Measurements from ENCODE around the gene NAALADL2. TPM values are rescaled to one million over a fixed set of nuclear protein-coding genes. Genes with fewer than 3 reads are reported as not detected.

The NAALADL2 gene
- total and polyA plus RNA-seq, 2 of the 8 experiments (the other 6 are each of a cell fraction or from before 2014, with no cell fraction given): 0.12 to 0.22 TPM

DNA sequence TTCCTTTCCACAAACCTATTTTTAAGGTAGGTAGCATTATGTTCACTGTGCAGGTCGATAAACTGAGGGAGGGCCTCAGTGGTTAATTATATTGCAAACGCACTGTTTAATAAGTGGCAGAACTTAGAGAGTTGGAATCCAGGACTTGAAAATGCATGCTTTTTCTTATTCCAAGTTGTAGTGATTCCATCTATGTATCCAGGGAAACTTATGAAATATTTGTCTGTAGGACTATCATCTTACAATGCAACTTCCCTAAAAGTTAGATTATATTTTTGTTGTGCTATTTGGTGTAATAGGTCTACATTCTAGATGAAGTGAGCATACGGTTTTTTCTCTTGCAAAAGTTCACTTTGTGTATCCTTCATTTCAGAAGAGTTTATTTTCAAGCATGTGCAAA is 419.5 kb downstream of the NAALADL2 start:
- Histone ChIP-seq H4K5ac (ENCODE audit: insufficient read length, low read depth, low read length) (no peak overlapping the region), H3K79me2 (ENCODE audit: control insufficient read depth in 1 of 2, insufficient read depth in 2 of 2, low read length in 2 of 2) (no peaks in the 10 kb centered on the region), H3K79me1 (ENCODE audit: low read depth, low read length) (no peaks in the 10 kb centered on the region), H3K56ac (replicated peaks; ENCODE audit: insufficient read length, low read depth, low read length) (no peak overlapping the region), H3K18ac (ENCODE audit: extremely low read depth, low read length) (no peak overlapping the region), H2BK20ac (ENCODE audit: low read length) (no peak overlapping the region), H3K4ac (replicated peaks; ENCODE audit: insufficient read length, low read depth, low read length) (no peak overlapping the region), H3K9me3 (ENCODE audit: insufficient read depth in 2 of 2, low read depth in 1 of 2, low read length in 1 of 2) (no peaks in the 10 kb centered on the region), H3K23me2 (ENCODE audit: low read depth, low read length) (no peaks in the 10 kb centered on the region; the same call in 1 of the 2 replicates), H3K4me2 (ENCODE audit: insufficient read depth in 1 of 2, low read depth in 2 of 2, low read length in 2 of 2) (no peak overlapping the region), H2AFZ (ENCODE audit: low read length) (no peak overlapping the region), H4K20me1 (replicated peaks in 1 of 2; ENCODE audit: control insufficient read depth in 1 of 2, insufficient read depth in 2 of 2, low read length in 2 of 2) (no peaks in the 10 kb centered on the region), H2BK120ac (replicated peaks; ENCODE audit: low read depth, low read length) (no peak overlapping the region), H2BK15ac (ENCODE audit: low read length) (no peak overlapping the region), H4K91ac (replicated peaks; ENCODE audit: insufficient read length, low read length) (no peak overlapping the region), H3K14ac (ENCODE audit: insufficient read length) (no peak overlapping the region), H3K27me3 (replicated peaks in 1 of 4; ENCODE audit: control insufficient read depth in 3 of 4, extremely low read depth in 1 of 4, insufficient read depth in 3 of 4, low read length in 3 of 4) (no peaks in the 10 kb centered on the region), H2BK12ac (ENCODE audit: low read depth, low read length) (no peak overlapping the region), H3K27ac (ENCODE audit: low read depth, low read length) (no peak overlapping the region), H3K4me3 (ENCODE audit: extremely low read depth in 1 of 4, insufficient read depth in 2 of 4, low read depth in 3 of 4, low read length in 4 of 4) (no peak overlapping the region), H3K36me3 (ENCODE audit: control insufficient read depth in 2 of 4, insufficient read depth in 4 of 4, low read length in 3 of 4) (no peaks in the 10 kb centered on the region), H3K4me1 (replicated peaks in 1 of 4; ENCODE audit: control insufficient read depth in 3 of 4, insufficient read depth in 4 of 4, low read length in 3 of 4) (no peaks in the 10 kb centered on the region), H3K9ac (replicated peaks in 1 of 4; ENCODE audit: extremely low read depth in 1 of 4, low read depth in 3 of 4, low read length in 3 of 4) (no peak overlapping the region), H2BK5ac (ENCODE audit: low read depth, low read length) (no peak overlapping the region), H3K23ac (ENCODE audit: insufficient read length) (no peak overlapping the region), H4K8ac (ENCODE audit: extremely low read depth, insufficient read depth, low read length) (no peak overlapping the region), H2AK5ac (ENCODE audit: low read depth, low read length) (no peak overlapping the region)
- CTCF ChIA-PET (ENCODE audit: partially characterized antibody): no interaction called here
- TF ChIP-seq, protein P1, sequence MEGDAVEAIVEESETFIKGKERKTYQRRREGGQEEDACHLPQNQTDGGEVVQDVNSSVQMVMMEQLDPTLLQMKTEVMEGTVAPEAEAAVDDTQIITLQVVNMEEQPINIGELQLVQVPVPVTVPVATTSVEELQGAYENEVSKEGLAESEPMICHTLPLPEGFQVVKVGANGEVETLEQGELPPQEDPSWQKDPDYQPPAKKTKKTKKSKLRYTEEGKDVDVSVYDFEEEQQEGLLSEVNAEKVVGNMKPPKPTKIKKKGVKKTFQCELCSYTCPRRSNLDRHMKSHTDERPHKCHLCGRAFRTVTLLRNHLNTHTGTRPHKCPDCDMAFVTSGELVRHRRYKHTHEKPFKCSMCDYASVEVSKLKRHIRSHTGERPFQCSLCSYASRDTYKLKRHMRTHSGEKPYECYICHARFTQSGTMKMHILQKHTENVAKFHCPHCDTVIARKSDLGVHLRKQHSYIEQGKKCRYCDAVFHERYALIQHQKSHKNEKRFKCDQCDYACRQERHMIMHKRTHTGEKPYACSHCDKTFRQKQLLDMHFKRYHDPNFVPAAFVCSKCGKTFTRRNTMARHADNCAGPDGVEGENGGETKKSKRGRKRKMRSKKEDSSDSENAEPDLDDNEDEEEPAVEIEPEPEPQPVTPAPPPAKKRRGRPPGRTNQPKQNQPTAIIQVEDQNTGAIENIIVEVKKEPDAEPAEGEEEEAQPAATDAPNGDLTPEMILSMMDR (IDR thresholded peaks at IDR 0.05; ENCODE audit: control extremely low read depth in 1 of 3, insufficient read depth in 1 of 3, low read depth in 1 of 3, low read length in 3 of 3): no peak
- TF ChIP-seq, protein P2, sequence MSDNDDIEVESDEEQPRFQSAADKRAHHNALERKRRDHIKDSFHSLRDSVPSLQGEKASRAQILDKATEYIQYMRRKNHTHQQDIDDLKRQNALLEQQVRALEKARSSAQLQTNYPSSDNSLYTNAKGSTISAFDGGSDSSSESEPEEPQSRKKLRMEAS (IDR thresholded peaks at IDR 0.05): no peak
- TF ChIP-seq EZH2 (IDR thresholded peaks at IDR 0.05; ENCODE audit: low read depth, low read length, severe bottlenecking) (no peak), YY1 (IDR thresholded peaks at IDR 0.05; ENCODE audit: low read depth, low read length) (no peak), FOSL1 (IDR thresholded peaks at IDR 0.05; ENCODE audit: insufficient read depth, low read depth, low read length) (no peak), HDAC2 (IDR thresholded peaks at IDR 0.05; ENCODE audit: borderline replicate concordance in 1 of 2, low read depth in 2 of 2, low read length in 2 of 2) (no peak), CHD2 (IDR thresholded peaks at IDR 0.05; ENCODE audit: low read length) (no peak)
- DNase-seq (ENCODE audit: low read depth in 1 of 2, low spot score in 2 of 2): no peak
- FAIRE-seq: no peak
- POLR2A ChIA-PET (ENCODE audit: partially characterized antibody): no interaction called here
- 88% methylated on average over 3 of the region's 3 CpGs; no CpG with 5 or more reads in 1 of the 2 experiments for WGBS, 2 experiments (ENCODE audit: extremely low coverage in 1 of 2, insufficient coverage in 1 of 2, insufficient read length in 1 of 2, insufficient replicate concordance in 2 of 2, low coverage in 1 of 2, low lambda C conversion rate in 2 of 2, missing lambda C conversion rate in 1 of 2)
